Measurements from ENCODE around the gene WDR77. TPM values are rescaled to one million over a fixed set of nuclear protein-coding genes. Genes with fewer than 3 reads are reported as not detected.

WDR77 gene
- total and polyA plus RNA-seq, 2 donors (not counting 1 experiment from before 2014, with no cell fraction given) = 40.5 to 85.5 TPM

DNA sequence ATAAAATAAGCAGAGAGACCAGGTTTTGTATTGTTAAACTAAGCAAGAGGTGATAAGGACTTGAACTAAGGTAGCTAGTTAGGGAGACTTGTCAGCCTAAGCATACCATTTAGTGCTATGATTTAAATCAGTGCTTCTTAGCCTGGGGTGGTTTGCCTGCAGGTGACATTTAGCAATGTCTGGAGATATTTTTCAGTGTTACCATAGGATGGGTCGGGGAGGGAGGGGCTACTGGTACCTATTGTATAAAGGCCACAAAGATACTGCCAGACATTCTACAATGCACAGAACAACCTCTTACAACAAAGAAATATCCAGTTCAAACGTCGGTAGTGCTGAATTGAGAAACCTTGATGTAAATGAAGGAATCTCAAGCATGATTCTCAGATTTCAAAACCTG is 3.5 kb upstream of the WDR77 start:
- no peaks in the 10 kb centered on the region for H3K27me3 ChIP-seq (replicated peaks in 1 of 4; ENCODE audit: control extremely low read depth in 1 of 4, control insufficient read depth in 3 of 4, insufficient read depth in 4 of 4, low read length in 3 of 4)
- H3K9me3 ChIP-seq (ENCODE audit: control extremely low read depth in 1 of 3, control insufficient read depth in 2 of 3, insufficient read depth in 1 of 3, low read length in 2 of 3) = no peaks in the 10 kb centered on the region
- no peak overlapping the region for H3K9ac ChIP-seq (ENCODE audit: low read length)
- H3K4me1 ChIP-seq (ENCODE audit: control insufficient read depth in 2 of 2, insufficient read depth in 2 of 2, low read length in 2 of 2) = peaks cover 50% of the 10 kb centered on the region in 2 donors
- no peak overlapping the region for H3K4me3 ChIP-seq (ENCODE audit: control extremely low read depth in 1 of 5, extremely low read depth in 1 of 5, insufficient read depth in 1 of 5, low read depth in 2 of 5, low read length in 4 of 5)
- DNase-seq (no peak), ATAC-seq (ENCODE audit: low read depth) (no peak)
- Mint-ChIP-seq H3K27me3 (no peaks in the 10 kb centered on the region), H3K4me1 (peaks cover 75% of the 10 kb centered on the region), H3K4me3 (no peak overlapping the region), H3K27ac (no peak overlapping the region), H3K9me3 (ENCODE audit: insufficient read depth) (no peaks in the 10 kb centered on the region)
- no peak overlapping the region for H3K4me2 ChIP-seq (replicated peaks; ENCODE audit: low read depth, low read length, poor library complexity, severe bottlenecking)
- CTCF ChIA-PET = interaction anchor here (0.9 to 1.9 kb wide), 8 partner anchors 10 to 262 kb away, joined by 3 to 8 read pairs (median 5); no protein-coding TSS in a partner anchor
- peaks cover 10 to 48% of the 10 kb centered on the region in 2 experiments for H3K36me3 ChIP-seq (replicated peaks in 1 of 2; ENCODE audit: control extremely low read depth in 1 of 2, control insufficient read depth in 1 of 2, extremely low read depth in 1 of 2, insufficient read depth in 2 of 2, low read length in 1 of 2)
- intact Hi-C loops (cut with micrococcal nuclease) = no loop called here
- no CpG with 5 or more reads among the region's 3 CpGs for WGBS (ENCODE audit: insufficient coverage)
- H2AFZ ChIP-seq (ENCODE audit: insufficient read depth, low read depth, low read length, poor library complexity, severe bottlenecking) = no peak overlapping the region
- H4K20me1 ChIP-seq (ENCODE audit: control insufficient read depth, insufficient read depth, low read length, poor library complexity, severe bottlenecking) = peaks cover 24% of the 10 kb centered on the region
- TF ChIP-seq EZH2 (IDR thresholded peaks at IDR 0.05; ENCODE audit: borderline replicate concordance, insufficient read depth, low read depth, low read length, poor library complexity, severe bottlenecking) = no peak
- TF ChIP-seq, protein P1, sequence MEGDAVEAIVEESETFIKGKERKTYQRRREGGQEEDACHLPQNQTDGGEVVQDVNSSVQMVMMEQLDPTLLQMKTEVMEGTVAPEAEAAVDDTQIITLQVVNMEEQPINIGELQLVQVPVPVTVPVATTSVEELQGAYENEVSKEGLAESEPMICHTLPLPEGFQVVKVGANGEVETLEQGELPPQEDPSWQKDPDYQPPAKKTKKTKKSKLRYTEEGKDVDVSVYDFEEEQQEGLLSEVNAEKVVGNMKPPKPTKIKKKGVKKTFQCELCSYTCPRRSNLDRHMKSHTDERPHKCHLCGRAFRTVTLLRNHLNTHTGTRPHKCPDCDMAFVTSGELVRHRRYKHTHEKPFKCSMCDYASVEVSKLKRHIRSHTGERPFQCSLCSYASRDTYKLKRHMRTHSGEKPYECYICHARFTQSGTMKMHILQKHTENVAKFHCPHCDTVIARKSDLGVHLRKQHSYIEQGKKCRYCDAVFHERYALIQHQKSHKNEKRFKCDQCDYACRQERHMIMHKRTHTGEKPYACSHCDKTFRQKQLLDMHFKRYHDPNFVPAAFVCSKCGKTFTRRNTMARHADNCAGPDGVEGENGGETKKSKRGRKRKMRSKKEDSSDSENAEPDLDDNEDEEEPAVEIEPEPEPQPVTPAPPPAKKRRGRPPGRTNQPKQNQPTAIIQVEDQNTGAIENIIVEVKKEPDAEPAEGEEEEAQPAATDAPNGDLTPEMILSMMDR (IDR thresholded peaks at IDR 0.05) = no peak
- no peak overlapping the region for H3K27ac ChIP-seq (ENCODE audit: low read length in 2 of 2)
- H3K79me2 ChIP-seq (ENCODE audit: control insufficient read depth, insufficient read depth, low read length) = peaks cover 77% of the 10 kb centered on the region
- POLR2A ChIA-PET = interaction anchor here (0.7 to 1.1 kb wide), 3 partner anchors 25 to 1148 kb away, joined by 3 to 4 read pairs (median 3); no protein-coding TSS in a partner anchor

DNA sequence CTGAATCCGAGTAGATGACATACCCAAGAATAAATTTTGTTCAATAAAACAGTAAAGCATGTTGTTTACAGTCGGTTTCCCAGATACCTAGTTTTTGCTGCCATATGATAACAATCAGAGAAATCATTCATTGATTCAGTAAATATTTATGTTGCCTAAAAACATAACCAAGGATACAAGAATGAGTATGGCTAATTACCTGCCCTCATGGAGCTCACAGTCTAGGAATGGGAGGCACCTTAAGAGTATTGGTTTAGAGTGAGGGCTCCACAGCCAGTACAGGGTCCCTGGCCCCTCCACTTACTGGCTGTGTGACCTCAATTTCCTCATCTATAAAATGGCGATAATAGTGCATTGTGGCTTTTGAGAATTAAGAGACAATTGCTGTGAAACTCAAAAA is 1.1 kb upstream of the WDR77 start:
- H4K20me1 ChIP-seq (ENCODE audit: control insufficient read depth, insufficient read depth, low read length, poor library complexity, severe bottlenecking) = peaks cover 24% of the 10 kb centered on the region
- peak overlapping the region; percentile 94 for H3K4me2 ChIP-seq (replicated peaks; ENCODE audit: low read depth, low read length, poor library complexity, severe bottlenecking)
- H2AFZ ChIP-seq (ENCODE audit: insufficient read depth, low read depth, low read length, poor library complexity, severe bottlenecking) = peak overlapping the region; percentile 97
- Mint-ChIP-seq H3K4me3 (peak overlapping the region; percentile 100), H3K4me1 (peaks cover 80% of the 10 kb centered on the region), H3K27ac (peak overlapping the region; percentile 99), H3K27me3 (no peaks in the 10 kb centered on the region), H3K9me3 (ENCODE audit: insufficient read depth) (no peaks in the 10 kb centered on the region)
- no CpG with 5 or more reads among the region's 3 CpGs for WGBS (ENCODE audit: insufficient coverage)
- peak overlapping the region; percentile 99 for H3K9ac ChIP-seq (ENCODE audit: low read length)
- no peaks in the 10 kb centered on the region for H3K9me3 ChIP-seq (ENCODE audit: control extremely low read depth in 1 of 3, control insufficient read depth in 2 of 3, insufficient read depth in 1 of 3, low read length in 2 of 3)
- intact Hi-C loops (cut with micrococcal nuclease) = no loop called here
- CTCF ChIA-PET = interaction anchor here (0.8 to 2.2 kb wide), 3 partner anchors 31 to 138 kb away, joined by 3 to 14 read pairs (median 4); no protein-coding TSS in a partner anchor
- H3K27me3 ChIP-seq (replicated peaks in 1 of 4; ENCODE audit: control extremely low read depth in 1 of 4, control insufficient read depth in 3 of 4, insufficient read depth in 4 of 4, low read length in 3 of 4) = no peaks in the 10 kb centered on the region
- H3K36me3 ChIP-seq (replicated peaks in 1 of 2; ENCODE audit: control extremely low read depth in 1 of 2, control insufficient read depth in 1 of 2, extremely low read depth in 1 of 2, insufficient read depth in 2 of 2, low read length in 1 of 2) = peaks cover 0 to 49% of the 10 kb centered on the region in 2 experiments
- peaks cover 47 to 55% of the 10 kb centered on the region in 2 donors for H3K4me1 ChIP-seq (ENCODE audit: control insufficient read depth in 2 of 2, insufficient read depth in 2 of 2, low read length in 2 of 2)
- H3K4me3 ChIP-seq (ENCODE audit: control extremely low read depth in 1 of 5, extremely low read depth in 1 of 5, insufficient read depth in 1 of 5, low read depth in 2 of 5, low read length in 4 of 5) = peak overlapping the region; percentile 76 to 94 (median 85)
- DNase-seq = no peak
- POLR2A ChIA-PET = interaction anchor here (0.7 kb wide), 1 partner anchor 54 kb away, joined by 3 read pairs; no protein-coding TSS in a partner anchor
- no peak for ATAC-seq (ENCODE audit: low read depth)
- peaks cover 68% of the 10 kb centered on the region for H3K79me2 ChIP-seq (ENCODE audit: control insufficient read depth, insufficient read depth, low read length)
- TF ChIP-seq, protein P1 (IDR thresholded peaks at IDR 0.05) = no peak
- no peak for TF ChIP-seq EZH2 (IDR thresholded peaks at IDR 0.05; ENCODE audit: borderline replicate concordance, insufficient read depth, low read depth, low read length, poor library complexity, severe bottlenecking)
- peak overlapping the region in 1 of 2 donors; percentile 95 for H3K27ac ChIP-seq (ENCODE audit: low read length in 2 of 2)
